ENCODE measurements around the gene PHF10.
"Not testable (repeated sequence)": the region's sequence is repeated elsewhere in the genome, so short reads cannot be mapped to it uniquely, and the experiment has no call there.

GRCh38 chr6:169765789-169766188, 41.5 kb upstream of the PHF10 start:
- not testable (repeated sequence) for TF ChIP-seq CTCF, POLR2A (IDR thresholded peaks at IDR 0.05)
